Stimulated activated naive CD8-positive, alpha-beta T cell treated with anti-CD3 and anti-CD28 coated beads, Interleukin-15, amount 100 ng/mL, for 72 hours (primary cell): ENCODE results near the gene WARS2.
"Not testable (repeated sequence)": the region's sequence is repeated elsewhere in the genome, so short reads cannot be mapped to it uniquely, and the experiment has no call there.

Experiments used
- ATAC-seq: fragments of 150-1000 bp; cut with Tn5 transposase; 2 replicates; pipeline ENCODE4 v1.10.0; 2021; ENCODE audit warnings: mild to moderate bottlenecking, moderate library complexity
- DNase-seq, 2 donors: peaks; one replicate each; pipeline ENCODE4 v3.0.0; 2021 to 2022
- H3K27ac Mint-ChIP-seq, 2 donors: one replicate each; pipeline ENCODE4 v1.8.0; 2022; ENCODE audit warnings: mild to moderate bottlenecking in 2 of 2, mixed read lengths in 2 of 2, moderate library complexity in 2 of 2
- H3K27me3 Mint-ChIP-seq: one replicate; pipeline ENCODE4 v1.8.0; 2022; ENCODE audit warnings: mixed read lengths
- H3K4me1 Mint-ChIP-seq: one replicate; pipeline ENCODE4 v1.8.0; 2022; ENCODE audit warnings: mild to moderate bottlenecking, mixed read lengths
- H3K4me3 Mint-ChIP-seq, 2 donors: one replicate each; pipeline ENCODE4 v1.8.0; 2022; ENCODE audit warnings: mild to moderate bottlenecking in 2 of 2, mixed read lengths in 2 of 2, moderate library complexity in 1 of 2
- H3K9me3 Mint-ChIP-seq, 2 donors: one replicate each; pipeline ENCODE4 v1.8.0; 2022; ENCODE audit warnings: mixed read lengths in 2 of 2

WARS2 gene

GRCh38 chr1:119150150-119150549 lies 9.7 kb upstream of the WARS2 start:
- Mint-ChIP-seq H3K9me3 (peaks cover 0 to 7% of the 10 kb centered on the region in 2 donors), H3K4me1 (peaks cover 11% of the 10 kb centered on the region), H3K27me3 (no peaks in the 10 kb centered on the region), H3K4me3 (no peak overlapping the region), H3K27ac (peak overlapping the region in 1 of 2 donors; percentile 43)
- DNase-seq, result no peak
- no peak for ATAC-seq

- ATAC-seq, result no peak
- Mint-ChIP-seq H3K4me3 (no peak overlapping the region), H3K27me3 (no peaks in the 10 kb centered on the region), H3K9me3 (no peaks in the 10 kb centered on the region), H3K4me1 (peaks cover 4% of the 10 kb centered on the region), H3K27ac (no peak overlapping the region)
- DNase-seq, result no peak
These were observed 7.2 kb upstream of the WARS2 start for GRCh38 chr1:119147661-119148090.

- Mint-ChIP-seq H3K27ac (no peak overlapping the region), H3K4me3 (no peak overlapping the region), H3K27me3 (no peaks in the 10 kb centered on the region), H3K4me1 (peaks cover 15% of the 10 kb centered on the region), H3K9me3 (no peaks in the 10 kb centered on the region)
- no peak for DNase-seq
- ATAC-seq, result no peak
These were observed 6.0 kb upstream of the WARS2 start for GRCh38 chr1:119146466-119146865.

- Mint-ChIP-seq H3K27me3 (no peaks in the 10 kb centered on the region), H3K9me3 (no peaks in the 10 kb centered on the region), H3K4me1 (peaks cover 20% of the 10 kb centered on the region), H3K4me3 (no peak overlapping the region), H3K27ac (no peak overlapping the region)
- ATAC-seq (no peak), DNase-seq (no peak)
These were observed 4.4 kb upstream of the WARS2 start for GRCh38 chr1:119144813-119145212.

- Mint-ChIP-seq H3K4me3 (no peak overlapping the region), H3K27ac (no peak overlapping the region), H3K27me3 (no peaks in the 10 kb centered on the region), H3K4me1 (peaks cover 20% of the 10 kb centered on the region), H3K9me3 (no peaks in the 10 kb centered on the region)
- DNase-seq (no peak), ATAC-seq (no peak)
These were observed 3.3 kb upstream of the WARS2 start for GRCh38 chr1:119143706-119144105.

- Mint-ChIP-seq H3K4me3 (no peak overlapping the region), H3K27ac (peak overlapping the region in 1 of 2 donors; percentile 79), H3K9me3 (no peaks in the 10 kb centered on the region), H3K27me3 (no peaks in the 10 kb centered on the region), H3K4me1 (peaks cover 20% of the 10 kb centered on the region)
- DNase-seq, result no peak
- no peak for ATAC-seq
These were observed 1.2 kb upstream of the WARS2 start for GRCh38 chr1:119141660-119142059.

GRCh38 chr1:119141020-119141424 lies 569 bp upstream of the WARS2 start:
- Mint-ChIP-seq H3K4me3 (no peak overlapping the region), H3K9me3 (no peaks in the 10 kb centered on the region), H3K27me3 (no peaks in the 10 kb centered on the region), H3K4me1 (peaks cover 20% of the 10 kb centered on the region), H3K27ac (no peak overlapping the region)
- ATAC-seq (peak; percentile 25), DNase-seq (peak; percentile 45 to 66)

- no peak overlapping the region for H3K27ac Mint-ChIP-seq
- ATAC-seq (peak; percentile 56), DNase-seq (no peak)
- H3K9me3 Mint-ChIP-seq, result no peaks in the 10 kb centered on the region
- peaks cover 20% of the 10 kb centered on the region for H3K4me1 Mint-ChIP-seq
- H3K27me3 Mint-ChIP-seq, result no peaks in the 10 kb centered on the region
- H3K4me3 Mint-ChIP-seq, result no peak overlapping the region
These were observed 636 bp downstream of the WARS2 start for GRCh38 chr1:119139857-119140176.

GRCh38 chr1:119139403-119139802 lies 1.1 kb downstream of the WARS2 start:
- no peak overlapping the region for H3K4me3 Mint-ChIP-seq
- no peaks in the 10 kb centered on the region for H3K27me3 Mint-ChIP-seq
- no peak overlapping the region for H3K27ac Mint-ChIP-seq
- H3K4me1 Mint-ChIP-seq, result peaks cover 20% of the 10 kb centered on the region
- H3K9me3 Mint-ChIP-seq, result no peaks in the 10 kb centered on the region
- DNase-seq (peak; percentile 10 to 23), ATAC-seq (peak; percentile 31)

- Mint-ChIP-seq H3K27ac (no peak overlapping the region), H3K4me1 (peaks cover 4% of the 10 kb centered on the region), H3K4me3 (no peak overlapping the region)
These were observed 4.1 kb downstream of the WARS2 start for GRCh38 chr1:119136401-119136800.

GRCh38 chr1:119133987-119134386 lies 6.5 kb downstream of the WARS2 start:
- Mint-ChIP-seq H3K27me3 (no peaks in the 10 kb centered on the region), H3K4me3 (no peak overlapping the region), H3K27ac (no peak overlapping the region), H3K9me3 (no peaks in the 10 kb centered on the region), H3K4me1 (no peaks in the 10 kb centered on the region)
- no peak for DNase-seq
- ATAC-seq, result no peak

More at GRCh38 chr1:119136401-119136800, 4.1 kb downstream of the WARS2 start:
- DNase-seq (no peak), ATAC-seq (no peak)
- no peaks in the 10 kb centered on the region for H3K27me3 Mint-ChIP-seq
- H3K9me3 Mint-ChIP-seq, result no peaks in the 10 kb centered on the region

GRCh38 chr1:119132179-119132578 lies 8.3 kb downstream of the WARS2 start:
- no peak for ATAC-seq
- no peaks in the 10 kb centered on the region for H3K4me1 Mint-ChIP-seq

GRCh38 chr1:119125874-119126273 lies 14.6 kb downstream of the WARS2 start:
- Mint-ChIP-seq H3K27ac (no peak overlapping the region), H3K4me1 (no peaks in the 10 kb centered on the region), H3K4me3 (no peak overlapping the region), H3K27me3 (no peaks in the 10 kb centered on the region), H3K9me3 (peaks cover 8 to 20% of the 10 kb centered on the region in 2 donors)
- no peak for DNase-seq
- ATAC-seq, result no peak

More at GRCh38 chr1:119132179-119132578, 8.3 kb downstream of the WARS2 start:
- DNase-seq, result no peak
- Mint-ChIP-seq H3K27me3 (no peaks in the 10 kb centered on the region), H3K9me3 (peaks cover 5 to 7% of the 10 kb centered on the region in 2 donors), H3K4me3 (no peak overlapping the region), H3K27ac (no peak overlapping the region)

GRCh38 chr1:119124764-119125163 lies 15.7 kb downstream of the WARS2 start:
- no peak for ATAC-seq
- Mint-ChIP-seq H3K9me3 (peaks cover 16 to 26% of the 10 kb centered on the region in 2 donors), H3K27ac (no peak overlapping the region), H3K4me1 (no peaks in the 10 kb centered on the region), H3K4me3 (no peak overlapping the region), H3K27me3 (no peaks in the 10 kb centered on the region)
- no peak for DNase-seq

GRCh38 chr1:119121872-119122271 lies 18.6 kb downstream of the WARS2 start:
- not testable (repeated sequence) for H3K27ac Mint-ChIP-seq, H3K4me3 Mint-ChIP-seq, ATAC-seq, H3K4me1 Mint-ChIP-seq, H3K27me3 Mint-ChIP-seq, DNase-seq
- peaks cover 17 to 22% of the 10 kb centered on the region in 2 donors for H3K9me3 Mint-ChIP-seq

GRCh38 chr1:119116725-119117124 lies 23.7 kb downstream of the WARS2 start:
- Mint-ChIP-seq H3K9me3 (peaks cover 34 to 35% of the 10 kb centered on the region in 2 donors), H3K27ac (peak overlapping the region in 1 of 2 donors; percentile 54)

GRCh38 chr1:119115736-119116135 lies 24.7 kb downstream of the WARS2 start:
- ATAC-seq, result no peak
- Mint-ChIP-seq H3K4me1 (peaks cover 12% of the 10 kb centered on the region), H3K27me3 (no peaks in the 10 kb centered on the region)

More at GRCh38 chr1:119116725-119117124, 23.7 kb downstream of the WARS2 start:
- H3K27me3 Mint-ChIP-seq, result no peaks in the 10 kb centered on the region
- H3K4me1 Mint-ChIP-seq, result peaks cover 12% of the 10 kb centered on the region
- DNase-seq (no peak), ATAC-seq (no peak)
- no peak overlapping the region for H3K4me3 Mint-ChIP-seq

More at GRCh38 chr1:119115736-119116135, 24.7 kb downstream of the WARS2 start:
- DNase-seq, result no peak
- peak overlapping the region in 1 of 2 donors; percentile 13 for H3K27ac Mint-ChIP-seq
- no peak overlapping the region for H3K4me3 Mint-ChIP-seq
- H3K9me3 Mint-ChIP-seq, result peaks cover 36 to 37% of the 10 kb centered on the region in 2 donors
